PC-3 (cell line): ENCODE data around the gene PLPP6. TPM values are rescaled to one million over a fixed set of nuclear protein-coding genes. Genes with fewer than 3 reads are reported as not detected.

ENCODE experiments used
- ATAC-seq: fragments of 200-7000 bp; cut with Tn5 transposase; 2 replicates; pipeline ENCODE4 v1.9.1; 2020; ENCODE audit warnings: mild to moderate bottlenecking, moderate library complexity
- BruUV-seq: library from RNA; stranded (reverse); fragments of 400-500 nt; replicated peaks from 2 replicates; lab custom pipeline; 2021; lab: Mats Ljungman, UMichigan
- CTCF ChIA-PET: fragments of 300-600 bp; sonication (Branson Sonifier 250); formaldehyde crosslinking; loops from one replicate; lab custom pipeline; 2022; ENCODE audit warnings: antibody characterized with exemption; lab: Charles Lee
- POLR2A ChIA-PET: fragments of 300-600 bp; sonication (Branson Sonifier 250); formaldehyde crosslinking; loops from one replicate; lab custom pipeline; 2022; ENCODE audit warnings: antibody characterized with exemption; ENCODE audit not compliant: unreplicated experiment; lab: Charles Lee
- DNase-seq: peaks from one replicate; pipeline ENCODE4 v3.0.0-alpha.2; 2015
- H2AFZ ChIP-seq: fragments of 300-600 bp; sonication (generic); 2 replicates; pipeline ENCODE4 v1.6.0; 2016; ENCODE audit warnings: antibody characterized with exemption, low read length
- H3F3A ChIP-seq: fragments of 300-600 bp; sonication (generic); one replicate; pipeline ENCODE4 v1.6.0; 2017; ENCODE audit warnings: antibody characterized with exemption, low read length, control low read depth, mild to moderate bottlenecking; ENCODE audit not compliant: unreplicated experiment
- H3K27ac ChIP-seq: fragments of 300-600 bp; sonication (generic); 2 replicates; pipeline ENCODE4 v1.5.1; 2016; ENCODE audit warnings: mild to moderate bottlenecking, low read length
- H3K27me3 ChIP-seq: fragments of 300-600 bp; sonication (generic); 2 replicates; pipeline ENCODE4 v1.6.1; 2016; ENCODE audit warnings: low read length, mixed read lengths
- H3K36me3 ChIP-seq: fragments of 300-600 bp; sonication (generic); 2 replicates; pipeline ENCODE4 v1.6.1; 2016; ENCODE audit warnings: low read depth, mixed run types, low read length, mixed read lengths
- H3K4me1 ChIP-seq: fragments of 300-600 bp; sonication (generic); 2 replicates; pipeline ENCODE4 v1.5.1; 2016; ENCODE audit warnings: low read length; ENCODE audit not compliant: insufficient read depth
- H3K4me2 ChIP-seq: fragments of 300-600 bp; sonication (generic); 2 replicates; pipeline ENCODE4 v1.6.0; 2016; ENCODE audit warnings: low read length
- H3K4me3 ChIP-seq: fragments of 300-600 bp; sonication (generic); 2 replicates; pipeline ENCODE4 v1.5.1; 2016; ENCODE audit warnings: mild to moderate bottlenecking, low read length, mixed read lengths
- H3K79me2 ChIP-seq: fragments of 300-600 bp; sonication (generic); 2 replicates; pipeline ENCODE4 v1.6.1; 2017; ENCODE audit warnings: low read length, mixed read lengths
- H3K9ac ChIP-seq: fragments of 300-600 bp; sonication (generic); 2 replicates; pipeline ENCODE4 v1.6.0; 2016; ENCODE audit warnings: mild to moderate bottlenecking, low read length
- H3K9me2 ChIP-seq: fragments of 300-600 bp; sonication (generic); replicated peaks from 2 replicates; pipeline ENCODE4 v1.6.1; 2016; ENCODE audit warnings: mixed run types, low read length, mixed read lengths
- H3K9me3 ChIP-seq: fragments of 300-600 bp; sonication (generic); 2 replicates; pipeline ENCODE4 v1.6.1; 2016; ENCODE audit warnings: low read length, mixed read lengths
- H4K20me1 ChIP-seq: fragments of 300-600 bp; sonication (generic); 2 replicates; pipeline ENCODE4 v1.6.1; 2016; ENCODE audit warnings: low read length, mixed read lengths
- CTCF ChIP-seq: fragments of 300-600 bp; sonication (generic); conservative IDR thresholded peaks from 2 replicates; pipeline ENCODE4 v1.5.1; 2017; ENCODE audit warnings: antibody characterized with exemption, low read depth, mild to moderate bottlenecking, low read length
- EZH2 ChIP-seq: fragments of 300-600 bp; sonication (generic); IDR thresholded peaks from one replicate; pipeline ENCODE4 v1.6.1; 2017; ENCODE audit warnings: antibody characterized with exemption, mild to moderate bottlenecking, low read length; ENCODE audit not compliant: unreplicated experiment
- EZH2phosphoT487 ChIP-seq: fragments of 300-600 bp; sonication (generic); IDR thresholded peaks from 2 replicates; pipeline ENCODE4 v1.6.1; 2018; ENCODE audit warnings: mild to moderate bottlenecking, antibody characterized with exemption, low read length, borderline replicate concordance
- intact Hi-C: fragments of 100-400 bp; cut with micrococcal nuclease; formaldehyde crosslinking; loops from 2 replicates; pipeline ENCODE4 v1.9.0; 2023
- total RNA-seq: library from RNA; depleted of rRNA; stranded (reverse); fragments of >200 nt; gene quantifications from 2 replicates; pipeline ENCODE4 v1.2.3, GENCODE V29; 2014; rRNA removed

Gene PLPP6
- total RNA-seq, 1 experiment from 2014 or later = 3.6 TPM

DNA sequence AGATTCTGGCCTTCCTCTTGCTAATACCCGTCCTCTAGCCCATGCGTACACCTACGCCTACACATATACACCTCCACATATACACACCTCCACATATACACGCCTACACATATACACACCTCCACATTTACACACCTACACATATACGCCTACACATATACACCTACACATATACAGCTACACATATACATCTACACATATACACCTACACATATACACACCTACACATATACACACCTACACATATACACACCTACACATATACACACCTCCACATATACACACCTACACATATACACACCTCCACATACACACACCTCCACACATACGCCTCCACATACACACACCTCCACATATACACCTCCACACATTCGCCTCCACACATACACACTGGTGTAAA lies 51.8 kb downstream of the PLPP6 start:
- Histone ChIP-seq H3K79me2 (no peaks in the 10 kb centered on the region), H3K9me3 (no peaks in the 10 kb centered on the region), H3K9ac (no peak overlapping the region), H2AFZ (no peak overlapping the region), H3K4me3 (no peak overlapping the region), H3K27me3 (no peaks in the 10 kb centered on the region), H4K20me1 (no peaks in the 10 kb centered on the region), H3F3A (no peaks in the 10 kb centered on the region), H3K36me3 (peaks cover 16% of the 10 kb centered on the region), H3K9me2 (no peaks in the 10 kb centered on the region), H3K27ac (no peak overlapping the region), H3K4me2 (no peak overlapping the region), H3K4me1 (no peaks in the 10 kb centered on the region)
- no peak for ATAC-seq
- ChIA-PET CTCF (no interaction called here), POLR2A (no interaction called here)
- TF ChIP-seq EZH2phosphoT487 (no peak), EZH2 (no peak), CTCF (no peak)
- BruUV-seq = no TSS peak
- DNase-seq = no peak
- intact Hi-C loops = no loop called here

GRCh38 chr9:4714266-4715016 lies 52.3 kb downstream of the PLPP6 start:
- no peak overlapping the region for H3K4me2 ChIP-seq
- no TSS peak for BruUV-seq
- H3K9me2 ChIP-seq = no peaks in the 10 kb centered on the region
- no peaks in the 10 kb centered on the region for H3F3A ChIP-seq
- no peaks in the 10 kb centered on the region for H3K79me2 ChIP-seq
- no peak overlapping the region for H3K27ac ChIP-seq
- H3K36me3 ChIP-seq = peaks cover 16% of the 10 kb centered on the region
- no peak overlapping the region for H3K4me3 ChIP-seq
- no peaks in the 10 kb centered on the region for H3K4me1 ChIP-seq
- H3K27me3 ChIP-seq = no peaks in the 10 kb centered on the region
- no peak for ATAC-seq
- ChIA-PET POLR2A (no interaction called here), CTCF (no interaction called here)
- no peak overlapping the region for H2AFZ ChIP-seq
- no peaks in the 10 kb centered on the region for H4K20me1 ChIP-seq
- no peak for DNase-seq
- H3K9me3 ChIP-seq = no peaks in the 10 kb centered on the region
- H3K9ac ChIP-seq = no peak overlapping the region
- TF ChIP-seq EZH2phosphoT487 (no peak), EZH2 (no peak), CTCF (no peak)
- intact Hi-C loops = no loop called here

Other genes starting within 250 kb of the PLPP6 start
- gene SLC1A1, start 171.8 kb upstream of the PLPP6 start, total RNA-seq = 3.2 and 4.8 TPM in 2 replicates
- 1.4 TPM in 1 of 2 replicates, not detected in the other for gene SPATA6L, start 4.2 kb downstream of the PLPP6 start, total RNA-seq
- gene CDC37L1, start 17.3 kb downstream of the PLPP6 start, total RNA-seq = 5.1 and 7.8 TPM in 2 replicates
- 42.2 and 79.2 TPM in 2 replicates for gene AK3, start 78.9 kb downstream of the PLPP6 start, total RNA-seq
- 52.2 and 61.5 TPM in 2 replicates for gene RCL1, start 130.7 kb downstream of the PLPP6 start, total RNA-seq